HG03139 (cell line): Measurements from ENCODE around the gene CD55.
A peak's percentile ranks its signal among the peaks of the same experiment; 100 is the strongest.

Experiments used
- ATAC-seq: cut with Tn5 transposase; IDR thresholded peaks from one replicate; pipeline ENCODE4 v1.9.1; 2021; ENCODE audit not compliant: unreplicated experiment

The CD55 gene

GRCh38 chr1:207329469-207329868 is 8.0 kb downstream of the CD55 start:
- ATAC-seq, result no peak

DNA sequence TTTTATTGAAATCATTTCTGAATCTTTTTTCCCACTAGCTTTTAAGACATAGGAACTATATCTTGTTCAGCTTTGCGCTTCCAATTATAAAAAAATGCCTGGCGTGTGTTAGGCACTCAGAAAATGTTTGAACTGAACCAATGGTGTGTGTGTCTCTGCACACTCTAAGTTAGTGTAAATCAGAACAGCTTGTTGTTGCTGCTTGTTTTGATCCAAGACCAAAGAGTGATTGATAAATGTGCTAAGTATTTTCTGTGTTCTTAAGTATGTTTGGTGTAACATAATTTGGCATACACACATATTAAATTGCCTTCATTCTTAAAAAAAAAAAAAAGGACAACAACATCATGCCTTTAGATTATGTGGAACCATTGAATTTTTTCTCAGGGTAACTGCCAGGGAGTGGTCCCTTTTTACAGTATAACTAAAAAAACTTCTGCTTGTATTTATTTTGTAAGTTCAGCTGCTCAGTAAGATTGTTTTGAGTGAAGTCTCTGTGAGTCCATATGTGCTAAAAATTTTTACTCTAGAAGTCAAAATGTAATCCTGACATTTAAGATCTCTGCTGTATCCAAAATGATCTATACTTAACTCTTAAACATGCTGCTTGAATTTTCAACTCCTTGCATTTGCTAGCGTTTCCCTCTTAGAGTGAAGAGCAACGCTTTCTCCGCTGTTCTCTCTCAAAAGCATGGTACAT is 8.7 kb downstream of the CD55 start:
- ATAC-seq, result no peak

DNA sequence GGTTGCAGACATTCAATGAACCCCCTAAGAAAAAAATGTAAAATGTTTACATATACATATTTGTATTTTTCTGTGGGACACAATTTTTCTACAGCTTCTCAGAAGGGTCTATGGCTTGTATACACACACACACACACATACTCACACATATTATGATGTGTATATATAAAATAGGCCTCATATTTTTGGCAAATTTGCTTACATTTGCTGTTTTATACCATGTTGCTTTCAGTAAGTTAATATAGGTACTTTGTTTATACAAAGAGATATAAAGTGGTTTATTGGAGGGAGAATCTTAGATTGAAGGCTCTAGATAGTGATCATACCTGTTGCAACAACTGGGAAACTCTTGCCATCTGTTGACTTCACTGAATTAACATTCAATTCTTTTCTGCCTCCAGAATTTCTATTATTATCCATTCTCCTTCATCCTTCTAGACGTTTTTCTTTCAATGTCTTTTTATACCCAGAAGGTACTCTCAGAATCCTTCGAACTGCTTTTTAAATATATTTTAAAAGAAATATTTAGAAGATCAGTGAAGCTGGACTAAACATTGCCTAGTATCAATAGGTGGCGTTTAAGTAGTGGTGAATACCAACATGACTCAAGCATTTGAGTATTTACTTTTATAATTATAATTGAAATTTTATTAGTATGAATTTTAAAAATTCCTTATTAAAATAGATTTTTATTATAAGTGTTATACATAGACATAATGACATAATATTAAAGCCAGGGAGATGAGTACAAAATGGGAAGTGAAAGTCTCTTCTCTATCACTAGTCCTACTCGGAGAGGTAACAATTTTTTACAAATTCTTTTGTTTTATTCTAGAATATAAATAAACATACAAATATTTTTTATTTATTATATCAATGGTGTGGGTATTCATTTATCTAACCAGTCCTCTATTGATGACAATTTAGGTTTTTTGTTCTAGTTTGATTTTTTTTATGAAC is 10.2 kb downstream of the CD55 start:
- no peak for ATAC-seq

GRCh38 chr1:207333009-207333600 is 11.6 kb downstream of the CD55 start:
- no peak for ATAC-seq

- no peak for ATAC-seq
Observed at GRCh38 chr1:207333620-207334019, 12.1 kb downstream of the CD55 start.

DNA sequence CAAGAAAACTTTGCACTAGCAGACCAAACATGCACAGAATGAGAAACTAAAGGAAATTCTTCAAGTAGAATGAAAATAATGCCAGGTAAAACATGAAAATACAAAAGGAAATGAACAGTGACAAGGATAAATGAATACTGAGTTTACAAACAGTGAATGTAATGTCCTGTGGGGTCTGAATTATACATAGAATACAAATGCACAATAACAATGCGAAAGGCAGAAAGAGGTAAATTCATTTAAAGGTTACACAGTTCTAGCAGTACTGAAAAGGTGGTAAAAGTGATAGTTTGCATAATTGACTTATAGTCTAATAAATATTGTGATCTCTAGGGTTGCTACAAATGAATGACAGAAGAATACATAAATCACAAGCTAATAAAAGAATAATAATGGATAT is 12.9 kb downstream of the CD55 start:
- no peak for ATAC-seq

- ATAC-seq, result no peak
Observed at GRCh38 chr1:207335138-207335537, 13.7 kb downstream of the CD55 start.

- peak; percentile 44 for ATAC-seq
Observed at GRCh38 chr1:207335695-207336363, 14.4 kb downstream of the CD55 start.

DNA sequence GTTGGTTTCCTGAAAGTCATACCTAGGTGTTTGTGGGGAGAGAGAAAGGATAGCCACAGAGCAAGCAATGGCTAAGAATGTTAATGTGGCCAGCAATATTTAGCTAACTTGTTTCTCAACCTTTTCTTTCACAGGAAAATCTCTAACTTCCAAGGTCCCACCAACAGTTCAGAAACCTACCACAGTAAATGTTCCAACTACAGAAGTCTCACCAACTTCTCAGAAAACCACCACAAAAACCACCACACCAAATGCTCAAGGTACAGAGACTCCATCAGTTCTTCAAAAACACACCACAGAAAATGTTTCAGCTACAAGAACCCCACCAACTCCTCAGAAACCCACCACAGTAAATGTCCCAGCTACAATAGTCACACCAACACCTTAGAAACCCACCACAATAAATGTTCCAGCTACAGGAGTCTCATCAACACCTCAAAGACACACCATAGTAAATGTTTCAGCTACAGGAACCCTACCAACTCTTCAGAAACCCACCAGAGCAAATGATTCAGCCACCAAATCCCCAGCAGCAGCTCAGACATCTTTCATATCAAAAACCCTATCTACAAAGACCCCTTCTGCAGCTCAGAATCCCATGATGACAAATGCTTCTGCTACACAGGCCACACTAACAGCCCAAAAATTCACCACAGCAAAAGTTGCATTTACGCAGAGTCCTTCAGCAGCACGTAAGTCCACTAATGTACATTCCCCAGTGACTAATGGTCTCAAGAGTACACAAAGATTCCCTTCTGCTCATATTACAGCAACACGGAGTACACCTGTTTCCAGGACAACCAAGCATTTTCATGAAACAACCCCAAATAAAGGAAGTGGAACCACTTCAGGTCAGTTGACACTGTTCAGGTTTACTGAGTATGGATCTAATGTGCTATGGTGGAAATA is 15.3 kb downstream of the CD55 start:
- peak; percentile 70 for ATAC-seq

DNA sequence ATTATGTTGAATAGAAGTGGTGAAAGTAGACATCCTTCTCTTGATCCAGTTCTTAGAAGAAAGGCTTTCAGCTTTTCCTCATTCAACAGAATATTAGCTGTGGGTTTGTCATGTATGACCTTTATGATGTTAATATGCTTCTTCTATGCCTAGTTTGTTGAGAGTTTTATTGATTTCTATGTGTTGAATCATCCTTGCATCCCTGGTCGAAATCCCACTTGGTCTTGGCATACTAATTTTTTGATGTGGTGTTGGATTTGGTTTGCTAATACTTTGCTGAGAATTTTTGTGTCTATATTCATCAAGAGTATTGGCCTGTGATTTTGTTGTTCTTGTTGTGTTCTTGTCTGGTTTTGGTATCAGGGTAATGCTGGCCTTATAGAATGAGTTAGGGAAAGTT is 20.9 kb downstream of the CD55 start:
- ATAC-seq, result no peak

DNA sequence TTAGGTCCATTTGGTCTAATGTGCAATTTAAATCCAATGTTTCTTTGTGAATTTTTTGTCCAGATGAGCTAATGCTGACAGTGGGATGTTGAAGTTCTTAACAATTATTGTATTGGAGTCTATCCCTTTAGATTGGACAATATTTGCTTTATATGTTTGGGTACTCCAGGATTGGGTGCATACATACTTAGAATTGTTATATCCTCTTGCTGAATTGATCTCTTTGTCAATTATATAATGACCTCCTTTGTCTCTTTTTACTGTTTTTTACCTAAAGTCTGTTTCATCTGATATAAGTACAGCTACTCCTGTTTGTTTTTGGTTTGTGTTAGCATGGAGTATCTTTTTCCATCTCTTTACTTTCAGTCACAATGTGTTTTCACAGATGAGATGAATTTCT is 22.2 kb downstream of the CD55 start:
- no peak for ATAC-seq

DNA sequence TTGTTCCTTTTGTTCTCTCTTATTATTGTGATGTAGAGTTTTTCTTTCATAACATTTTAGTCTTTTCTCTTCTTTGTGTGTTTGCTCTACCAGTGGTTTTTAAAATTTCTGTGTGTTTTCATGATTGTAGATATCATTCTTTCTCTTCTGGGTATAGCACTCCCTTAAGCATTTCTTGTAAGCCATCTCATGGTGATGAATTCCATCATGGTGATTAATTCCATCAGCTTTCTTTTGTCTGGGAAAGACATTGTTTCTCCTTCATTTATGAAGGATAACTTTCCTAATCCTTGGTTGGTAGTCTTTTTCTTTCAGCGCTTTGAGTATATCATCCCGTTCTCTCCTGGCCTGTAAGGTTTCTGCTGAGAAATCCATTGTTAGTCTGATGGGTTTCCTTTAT is 22.7 kb downstream of the CD55 start:
- no peak for ATAC-seq

DNA sequence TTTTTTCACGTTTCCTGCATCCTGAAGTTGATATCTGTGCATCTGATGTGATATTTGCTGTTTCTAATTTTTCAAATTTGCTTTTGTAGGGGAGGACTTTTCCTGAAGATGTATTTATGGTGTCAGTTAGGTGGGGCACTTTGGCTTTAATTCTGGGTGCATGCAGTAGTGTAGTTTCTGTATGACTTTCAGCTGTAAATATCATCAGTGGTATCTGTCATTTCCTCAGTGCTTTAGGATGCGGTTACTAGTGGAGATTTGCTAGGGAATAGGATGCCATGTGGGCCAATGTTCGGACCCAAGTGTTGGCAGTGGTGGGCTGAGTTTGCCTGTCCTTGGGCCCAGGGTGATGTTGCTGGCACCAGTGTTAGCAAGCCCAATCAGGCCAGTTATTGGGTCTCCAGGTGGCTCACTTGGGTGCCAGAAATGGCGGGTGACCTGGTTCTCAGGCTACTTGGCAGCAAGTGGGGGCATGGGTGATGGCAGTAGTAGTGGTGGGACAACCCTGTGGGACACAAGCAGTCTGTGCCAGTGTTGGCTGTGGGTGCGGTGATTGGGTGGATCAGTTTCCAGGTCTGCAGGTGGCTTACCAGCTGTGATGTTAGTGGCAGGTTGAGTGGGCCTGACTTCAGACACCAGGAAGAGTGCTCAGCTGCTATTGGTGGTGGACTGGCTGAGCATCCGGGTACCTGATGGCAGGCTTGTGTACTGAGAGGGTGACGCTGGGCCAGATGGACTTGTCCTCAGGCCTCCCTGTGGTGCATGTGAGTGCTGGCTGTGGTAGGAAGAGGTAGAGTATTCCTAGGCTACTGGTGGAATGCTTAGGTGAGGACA is 24.4 kb downstream of the CD55 start:
- ATAC-seq, result no peak

DNA sequence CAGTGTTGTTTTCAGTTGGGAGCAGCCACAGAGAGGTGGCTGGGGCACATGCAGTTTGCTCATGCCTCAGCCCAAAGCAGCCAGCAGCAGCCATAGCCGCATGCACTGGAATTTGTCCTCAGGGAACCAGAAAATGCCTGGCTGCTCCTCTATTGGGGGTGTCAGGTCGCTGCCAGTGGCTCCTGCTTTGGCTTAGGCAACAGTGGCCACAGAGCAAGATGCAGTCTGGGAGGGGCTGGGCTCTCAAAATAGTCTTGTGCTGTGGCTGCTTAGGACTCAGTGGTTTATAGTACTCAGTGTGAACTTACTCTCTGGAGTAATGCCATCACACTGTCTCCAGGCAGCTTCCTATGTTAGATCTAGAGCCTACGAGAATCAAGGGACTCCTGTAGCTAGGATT is 25.0 kb downstream of the CD55 start:
- no peak for ATAC-seq

- ATAC-seq, result no peak
Observed at GRCh38 chr1:207349979-207350378, 28.5 kb downstream of the CD55 start.

- ATAC-seq, result no peak
Observed at GRCh38 chr1:207352554-207352953, 31.1 kb downstream of the CD55 start.

GRCh38 chr1:207355060-207355459 is 33.6 kb downstream of the CD55 start:
- ATAC-seq, result no peak

GRCh38 chr1:207355513-207356295 is 34.2 kb downstream of the CD55 start:
- ATAC-seq, result no peak

DNA sequence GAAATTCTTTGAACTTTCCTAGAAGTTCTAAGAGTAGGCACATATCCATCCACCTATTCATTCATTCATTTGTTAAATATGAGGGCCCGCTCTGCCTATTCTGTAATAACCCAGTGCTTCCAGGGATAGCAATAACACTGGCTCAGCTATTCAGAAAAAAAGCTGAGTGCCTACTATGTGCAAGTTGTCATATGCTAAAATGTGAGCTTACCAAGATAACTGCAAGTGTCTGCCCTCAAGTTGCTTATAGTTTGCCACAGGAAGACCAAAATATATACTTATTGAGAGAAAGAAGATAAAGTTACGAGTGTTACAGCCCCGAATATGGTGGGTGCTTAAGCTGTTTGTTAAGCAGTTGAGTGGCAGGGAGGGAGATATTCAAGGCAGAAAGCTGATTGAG is 39.6 kb downstream of the CD55 start:
- ATAC-seq, result no peak
